Stimulated activated CD8-positive, alpha-beta memory T cell treated with anti-CD3 and anti-CD28 coated beads, Interleukin-12 subunit alpha, Interleukin-12 subunit beta, amount 100 ng/mL, for 24 hours (primary cell): ENCODE results near the gene THRB.

Experiments
- DNase-seq: peaks from one replicate; pipeline ENCODE4 v3.0.0-alpha.2; 2020; ENCODE audit errors: extremely low read depth

Gene THRB

GRCh38 chr3:24306518-24306917, 188.1 kb downstream of the THRB start:
- DNase-seq, result no peak

GRCh38 chr3:24305795-24306467, 188.7 kb downstream of the THRB start:
- no peak for DNase-seq

GRCh38 chr3:24303057-24303754, 191.4 kb downstream of the THRB start:
- no peak for DNase-seq

DNA sequence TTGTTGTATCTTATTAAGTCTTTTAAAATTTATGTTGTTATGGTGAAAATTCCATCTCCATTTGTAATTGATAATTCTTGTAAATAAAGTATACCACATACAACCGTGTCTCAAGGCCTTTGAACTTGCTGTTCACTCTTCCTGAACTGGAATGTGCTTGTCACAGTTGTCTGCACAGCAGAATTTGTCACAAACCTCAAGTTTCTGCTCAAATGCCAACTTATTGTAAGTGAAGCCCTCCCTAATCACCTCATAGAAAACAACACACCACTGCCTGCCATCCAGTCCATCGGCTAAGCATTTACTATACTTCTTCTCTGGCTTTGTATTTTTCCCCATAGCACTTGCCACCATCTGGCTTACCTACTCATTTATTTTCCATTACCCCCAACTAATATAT, 192.3 kb downstream of the THRB start:
- no peak for DNase-seq

GRCh38 chr3:24300949-24301348, 193.7 kb downstream of the THRB start:
- no peak for DNase-seq

DNA sequence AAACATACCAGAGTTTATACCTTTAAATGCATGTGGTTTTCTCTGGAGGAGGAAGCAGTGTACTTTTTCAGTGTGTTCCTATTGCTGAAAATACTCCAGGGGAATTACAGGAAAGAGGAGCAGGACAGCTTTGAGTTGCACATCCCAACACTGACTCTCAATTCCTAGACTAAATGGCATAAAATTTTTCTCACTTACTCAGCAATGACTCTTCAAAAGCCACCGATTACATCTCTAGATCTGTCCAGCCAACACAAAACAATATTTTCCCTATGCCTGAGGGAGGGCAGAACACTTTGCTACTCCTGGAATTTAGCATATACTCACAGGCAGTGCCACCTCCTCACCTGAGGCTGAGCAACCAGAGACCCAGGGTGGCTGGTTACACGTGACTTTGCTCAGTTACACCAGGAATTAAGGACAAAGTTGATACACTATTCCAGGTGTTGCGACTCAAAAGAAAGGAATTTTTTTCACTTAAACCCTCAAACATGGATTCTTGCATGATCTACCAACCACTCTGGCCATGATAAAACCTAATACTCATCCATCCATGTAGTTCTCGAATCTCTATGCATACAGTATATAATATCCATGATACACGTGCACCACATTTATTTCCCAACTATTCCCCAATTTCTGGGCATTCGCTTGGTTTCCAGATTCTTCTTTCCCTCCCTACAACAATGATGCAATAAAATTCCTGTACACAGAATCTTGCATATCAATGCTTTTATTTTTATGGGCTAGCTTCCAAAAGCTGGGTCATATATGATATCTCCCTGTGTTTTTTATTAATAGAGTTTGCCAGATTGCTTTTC, 194.6 kb downstream of the THRB start:
- DNase-seq, result no peak

- DNase-seq, result no peak
Observed at GRCh38 chr3:24299246-24299805, 195.3 kb downstream of the THRB start.

- DNase-seq, result no peak
Observed at GRCh38 chr3:24296441-24297205, 198.0 kb downstream of the THRB start.

GRCh38 chr3:24294150-24294549, 200.5 kb downstream of the THRB start:
- no peak for DNase-seq

DNA sequence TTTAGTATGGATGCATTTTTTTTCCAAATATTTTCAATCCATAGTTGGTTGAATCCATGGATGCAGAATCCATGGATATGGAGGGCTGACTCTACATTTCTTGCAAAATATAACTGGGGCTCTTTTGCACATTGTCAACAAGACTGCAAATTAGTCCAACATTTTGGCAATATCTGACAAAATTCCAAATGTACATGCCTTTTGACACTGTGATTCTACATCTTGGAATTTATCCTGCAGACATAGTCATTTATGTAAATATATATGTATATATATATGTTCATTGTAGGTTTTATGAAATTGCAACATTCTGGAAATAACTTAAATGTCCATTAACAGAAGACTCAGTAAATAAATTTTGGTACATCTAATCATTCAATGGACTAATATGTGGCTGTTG, 203.0 kb downstream of the THRB start:
- no peak for DNase-seq

DNA sequence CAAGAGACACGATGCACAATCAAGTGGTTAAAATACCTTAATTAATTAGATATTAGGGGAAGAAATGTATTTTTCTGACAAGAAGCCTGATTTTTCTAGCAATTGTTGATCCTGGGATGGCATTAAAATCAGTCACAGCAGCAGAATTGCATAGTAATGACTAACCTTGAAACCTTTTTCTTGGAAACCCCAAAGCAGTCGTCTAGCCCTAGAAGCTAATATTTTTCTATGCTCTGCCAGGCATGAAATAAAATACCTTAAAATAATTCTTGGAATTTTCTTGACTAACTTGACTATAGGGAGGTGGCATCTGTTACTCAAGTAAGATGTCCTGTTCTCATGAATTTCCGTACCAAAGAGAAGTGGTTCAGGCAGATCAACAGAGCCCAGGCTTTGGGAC, 204.1 kb downstream of the THRB start:
- DNase-seq, result no peak

GRCh38 chr3:24288496-24289236, 206.0 kb downstream of the THRB start:
- no peak for DNase-seq

DNA sequence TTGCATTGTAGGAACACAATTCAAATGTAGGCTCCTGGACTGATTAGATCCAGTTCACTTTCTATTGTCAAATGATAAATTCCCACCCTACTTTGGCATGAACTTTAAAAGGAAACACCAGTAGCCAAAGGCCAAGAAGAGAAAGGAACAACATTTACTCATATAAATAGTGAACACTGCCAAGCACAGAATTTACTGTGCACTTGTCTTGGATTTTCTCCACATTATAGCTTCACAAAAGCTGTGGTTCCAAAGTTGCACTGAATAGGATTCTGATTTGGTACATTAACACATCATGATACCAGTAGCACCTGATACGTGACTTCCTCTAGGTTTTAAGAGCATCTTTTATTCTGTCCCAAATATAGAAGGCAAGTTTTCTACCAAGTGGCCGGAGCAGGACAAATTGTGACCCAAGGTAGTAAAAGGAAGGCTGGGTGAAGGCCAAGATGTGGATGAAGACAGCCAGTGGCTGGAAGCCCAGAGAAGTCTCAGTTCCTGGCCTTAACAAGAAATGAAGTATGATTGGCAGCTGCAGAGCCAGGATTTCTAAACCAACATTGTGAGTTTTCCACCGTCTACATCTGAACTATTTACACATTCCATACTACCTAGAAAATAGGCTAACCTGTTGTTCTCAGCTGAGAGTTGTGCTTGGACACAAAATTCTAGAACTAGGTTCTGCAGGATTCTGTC, 206.7 kb downstream of the THRB start:
- DNase-seq, result no peak

DNA sequence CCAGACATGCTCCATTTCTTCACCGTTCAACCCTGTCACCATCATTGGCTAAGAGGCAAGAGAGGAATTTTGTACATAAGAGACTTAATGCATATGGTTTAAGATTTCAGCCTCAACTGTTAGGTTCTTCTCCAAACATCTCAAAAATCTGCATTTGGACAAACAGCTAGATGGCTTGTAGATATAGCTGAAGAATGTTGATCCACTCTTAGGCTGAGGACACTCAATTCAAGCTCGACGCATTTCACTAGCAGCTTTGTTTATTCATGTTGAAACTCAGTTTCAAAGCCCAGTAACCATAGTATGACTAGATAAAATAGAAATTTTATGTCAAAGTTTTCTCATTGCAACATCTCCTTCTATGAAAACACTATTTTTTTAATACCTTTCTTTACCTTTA, 208.2 kb downstream of the THRB start:
- DNase-seq, result no peak

- DNase-seq, result no peak
Observed at GRCh38 chr3:24278543-24278942, 216.1 kb downstream of the THRB start.

- no peak for DNase-seq
Observed at GRCh38 chr3:24273491-24273890, 221.2 kb downstream of the THRB start.

GRCh38 chr3:24272875-24273274, 221.8 kb downstream of the THRB start:
- no peak for DNase-seq

DNA sequence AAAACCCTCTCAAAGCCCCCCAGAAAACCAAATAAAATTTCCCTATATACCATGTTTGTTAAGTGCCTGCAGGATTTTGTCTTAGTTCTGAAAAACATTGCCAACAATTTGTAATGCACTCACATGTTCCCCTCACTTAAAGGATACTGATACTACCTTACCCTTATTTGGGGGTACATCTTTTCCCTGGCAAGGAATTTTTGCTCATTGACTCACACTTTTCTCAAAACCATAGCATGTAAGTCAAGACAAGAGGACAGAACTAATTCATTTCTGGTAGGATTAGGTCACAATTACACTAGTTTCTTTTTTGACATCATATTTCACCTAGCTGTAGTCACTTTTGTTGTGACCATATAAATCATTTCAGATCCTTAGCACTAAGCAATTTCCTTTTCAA, 222.2 kb downstream of the THRB start:
- DNase-seq, result no peak

GRCh38 chr3:24271228-24271627, 223.4 kb downstream of the THRB start:
- DNase-seq, result no peak

GRCh38 chr3:24270744-24271143, 223.9 kb downstream of the THRB start:
- no peak for DNase-seq
